DMS153 treated with DMSO at 0.1 percent for 48 hours (cell line): ENCODE data around the gene TPRG1L.
"Not testable (repeated sequence)": the region's sequence is repeated elsewhere in the genome, so short reads cannot be mapped to it uniquely, and the experiment has no call there.

Experiments
- DNase-seq: peaks from one replicate; lab custom pipeline; 2025; ENCODE audit not compliant: unreplicated experiment; lab: John Stamatoyannopoulos, UW

Gene TPRG1L

DNA sequence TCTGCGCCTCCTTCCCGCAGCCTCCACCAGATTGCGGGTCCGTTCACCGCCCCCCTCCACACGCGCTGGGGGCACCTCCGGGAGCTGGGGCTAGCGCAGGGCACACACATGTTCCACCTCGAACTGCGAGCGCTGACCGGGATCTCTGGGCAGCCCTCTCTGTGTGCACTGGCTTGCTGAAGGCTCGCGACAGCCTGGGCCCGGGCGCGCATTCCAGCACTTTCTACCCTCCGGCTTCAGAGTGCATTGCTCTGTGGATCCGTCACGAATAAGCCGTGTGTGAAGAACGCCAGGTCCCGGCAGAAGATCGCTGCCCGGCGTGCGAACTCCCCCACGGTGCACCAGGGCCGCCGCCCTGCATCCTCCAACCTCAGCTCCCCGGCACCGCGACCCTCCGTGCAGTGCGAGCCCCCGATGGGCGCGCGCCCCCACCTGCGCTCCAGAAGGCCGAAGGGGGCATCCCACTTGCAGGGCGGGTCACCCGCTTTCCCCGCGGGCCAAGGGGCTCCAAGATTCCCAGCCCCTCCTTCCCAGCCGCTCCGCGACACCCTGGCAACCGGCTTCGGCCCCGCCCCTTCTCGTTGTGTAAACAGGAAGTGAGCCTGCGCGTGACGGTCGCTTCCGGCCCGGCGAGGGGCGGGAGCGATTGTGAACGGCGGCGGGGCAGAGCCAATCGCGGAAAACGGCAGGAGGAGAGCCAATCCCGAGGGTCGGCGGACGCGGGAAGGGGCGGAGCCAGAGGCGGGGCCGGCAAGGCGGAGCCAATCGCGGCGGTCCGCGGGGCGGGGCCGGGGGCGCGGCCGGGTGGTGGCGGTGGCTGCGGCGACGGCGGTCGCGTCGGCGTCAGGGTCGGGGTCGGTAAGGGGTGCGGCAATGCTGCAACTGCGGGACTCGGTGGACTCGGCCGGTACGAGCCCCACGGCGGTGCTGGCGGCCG lies at the start of gene TPRG1L:
TSS of gene TPRG1L (plus strand) at position 816 of the 937 bp plus-strand sequence. CDS start at position 874, 58 bp downstream.
- peak; percentile 28 for DNase-seq

DNA sequence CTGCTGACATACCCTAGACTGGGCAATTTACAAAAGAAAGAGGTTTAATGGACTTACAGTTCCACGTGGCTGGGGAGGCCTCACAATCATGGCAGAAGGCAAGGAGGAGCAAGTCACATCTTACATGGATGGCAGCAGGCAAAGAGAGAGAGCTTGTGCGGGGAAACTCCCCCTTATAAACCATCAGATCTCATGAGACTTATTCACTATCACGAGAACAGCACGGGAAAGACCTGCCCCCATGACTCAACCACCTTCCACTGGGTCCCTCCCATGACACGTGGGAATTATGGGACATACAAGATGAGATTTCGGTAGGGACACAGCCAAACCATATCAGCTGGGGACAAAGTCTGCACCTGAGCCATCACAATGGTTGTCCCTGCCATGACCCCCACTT lies 49.3 kb upstream of the TPRG1L start:
- not testable (repeated sequence) for DNase-seq

DNA sequence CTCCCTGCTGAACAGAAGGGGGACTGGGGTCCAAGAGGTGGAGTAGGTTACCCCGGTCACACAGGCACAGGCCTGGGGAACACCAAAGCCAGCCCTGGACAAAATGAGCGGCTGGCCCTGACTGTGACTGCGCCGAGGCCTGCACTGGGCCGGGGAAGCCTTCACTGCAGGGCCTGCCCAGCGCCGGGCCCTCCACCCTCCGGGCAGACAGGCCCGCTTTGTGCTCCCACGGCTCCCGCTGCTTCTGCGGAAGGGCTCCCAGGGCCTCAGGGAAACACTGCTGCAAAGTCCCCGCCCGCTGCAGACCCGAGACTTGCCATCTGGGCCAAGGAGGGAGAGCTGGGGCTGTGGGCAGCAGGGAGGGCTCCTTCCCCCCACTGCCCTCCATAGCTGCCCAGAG lies 48.8 kb upstream of the TPRG1L start:
- no peak for DNase-seq

DNA sequence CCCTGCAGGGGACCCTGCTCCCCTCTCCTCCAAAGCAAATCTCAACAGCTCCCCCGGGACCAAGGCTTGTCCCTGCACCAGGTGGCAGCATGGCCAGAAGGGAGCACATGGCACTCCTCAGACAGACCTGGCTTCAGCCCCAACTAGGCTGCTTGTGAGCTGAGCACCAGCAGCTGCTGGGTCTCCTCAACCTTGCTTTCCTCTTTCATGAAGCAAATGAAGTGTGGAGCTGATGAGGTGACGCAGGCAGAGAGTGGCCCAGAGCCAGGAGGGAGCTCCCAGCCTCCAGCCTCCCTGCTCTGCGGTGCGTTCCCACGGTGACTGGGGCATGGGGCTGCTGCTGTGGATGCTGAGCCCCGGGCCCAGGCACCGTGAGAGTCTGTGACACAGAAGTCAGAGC lies 47.5 kb upstream of the TPRG1L start:
- DNase-seq = no peak

- no peak for DNase-seq
Observed at GRCh38 chr1:3577711-3578432, 46.9 kb upstream of the TPRG1L start.

- no peak for DNase-seq
Observed at GRCh38 chr1:3578433-3578805, 46.4 kb upstream of the TPRG1L start.

- no peak for DNase-seq
Observed at GRCh38 chr1:3578906-3579305, 45.9 kb upstream of the TPRG1L start.

DNA sequence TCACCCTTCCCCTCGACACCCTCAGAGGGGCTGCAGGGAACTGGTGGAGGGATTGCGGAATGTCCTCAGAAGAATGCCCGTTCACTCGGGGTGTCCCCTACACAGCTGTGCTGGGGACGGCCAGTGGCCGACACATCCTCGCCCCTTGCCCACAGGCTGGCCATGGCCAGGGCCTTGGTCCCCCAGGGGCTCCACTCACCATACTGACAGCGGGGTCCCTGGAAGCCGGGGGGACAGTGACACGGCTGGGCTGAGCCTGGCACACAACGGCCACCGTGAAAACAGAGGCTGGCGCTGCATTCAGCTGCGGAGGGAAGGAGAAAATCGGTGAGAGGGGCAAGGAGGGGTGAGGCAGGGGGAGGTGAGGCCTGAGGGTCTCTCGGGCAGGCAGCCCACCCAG lies 45.2 kb upstream of the TPRG1L start:
- no peak for DNase-seq

DNA sequence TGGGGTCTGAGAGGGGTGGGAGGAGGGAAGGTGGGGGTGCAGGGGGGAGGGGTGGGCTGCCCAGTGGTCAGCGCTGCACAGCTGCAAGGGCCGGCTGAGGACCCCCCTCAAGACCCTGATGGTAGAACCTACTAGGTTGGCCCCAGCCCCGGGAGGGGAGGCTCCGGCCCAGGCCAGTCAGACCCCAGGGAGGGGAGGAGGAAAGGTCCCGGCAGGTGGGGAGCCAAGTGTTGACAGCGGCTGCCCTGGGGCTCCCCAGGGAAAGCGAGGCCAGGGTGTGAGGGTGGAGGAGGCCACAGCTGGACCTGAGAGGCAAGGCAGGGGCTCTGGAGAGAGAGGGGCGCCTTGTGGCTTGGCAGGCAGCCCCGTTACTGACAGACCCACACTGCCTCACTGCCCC lies 44.6 kb upstream of the TPRG1L start:
- DNase-seq = no peak

DNA sequence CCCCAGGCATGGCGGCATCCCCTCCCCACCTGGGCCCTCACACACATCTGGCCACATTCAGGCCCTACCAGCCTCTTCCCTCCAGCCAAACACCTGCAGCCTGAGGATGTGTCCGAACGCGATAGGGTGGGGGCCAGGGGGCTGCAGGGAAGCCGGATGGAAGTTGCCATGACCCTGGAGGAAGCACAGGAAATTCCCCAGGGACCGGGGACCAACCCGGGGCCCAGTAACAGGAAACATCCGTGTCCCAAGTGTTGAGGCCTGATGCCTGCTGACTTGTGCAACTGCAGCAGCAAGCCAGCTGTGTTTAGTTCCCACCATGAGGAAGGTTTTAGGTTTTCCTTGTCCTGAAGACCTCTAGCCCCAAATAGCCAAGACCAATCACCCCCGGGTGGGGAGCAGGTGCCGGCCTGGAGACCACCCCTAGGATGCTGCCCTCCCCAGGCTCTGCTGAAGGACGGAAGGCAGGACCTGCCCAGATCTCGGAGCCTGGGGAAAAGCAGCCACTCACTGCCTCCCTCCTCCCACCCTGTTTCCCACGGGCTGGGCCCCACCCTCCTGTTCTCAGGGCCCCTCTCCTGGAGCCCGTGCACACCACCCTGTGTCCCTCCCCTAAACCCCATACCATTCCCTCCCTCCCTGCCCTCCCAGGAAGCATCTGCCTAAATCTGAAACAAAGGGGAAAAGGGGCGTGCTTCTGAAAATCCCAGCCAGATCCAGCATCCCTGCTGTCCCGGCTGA lies 43.3 kb upstream of the TPRG1L start:
- DNase-seq = no peak

- not testable (repeated sequence) for DNase-seq
Observed at GRCh38 chr1:3583751-3584150, 41.1 kb upstream of the TPRG1L start.

GRCh38 chr1:3584915-3585314 lies 39.9 kb upstream of the TPRG1L start:
- DNase-seq = no peak

DNA sequence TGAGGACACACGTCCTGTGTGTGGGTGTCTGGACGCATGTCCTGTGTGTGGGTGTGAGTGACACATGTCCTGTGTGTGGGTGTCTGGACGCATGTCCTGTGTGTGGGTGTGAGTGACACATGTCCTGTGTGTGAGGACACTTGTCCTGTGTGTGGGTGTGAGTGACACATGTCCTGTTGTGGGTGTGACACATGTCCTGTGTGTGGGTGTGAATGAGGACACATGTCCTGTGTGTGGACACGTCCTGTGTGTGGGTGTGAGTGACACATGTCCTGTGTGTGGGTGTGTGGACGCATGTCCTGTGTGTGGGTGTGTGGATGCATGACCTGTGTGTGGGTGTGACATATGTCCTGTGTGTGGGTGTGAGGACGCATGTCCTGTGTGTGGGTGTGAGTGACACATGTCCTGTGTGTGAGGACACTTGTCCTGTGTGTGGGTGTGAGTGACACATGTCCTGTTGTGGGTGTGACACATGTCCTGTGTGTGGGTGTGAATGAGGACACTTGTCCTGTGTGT lies 39.4 kb upstream of the TPRG1L start:
- not testable (repeated sequence) for DNase-seq

DNA sequence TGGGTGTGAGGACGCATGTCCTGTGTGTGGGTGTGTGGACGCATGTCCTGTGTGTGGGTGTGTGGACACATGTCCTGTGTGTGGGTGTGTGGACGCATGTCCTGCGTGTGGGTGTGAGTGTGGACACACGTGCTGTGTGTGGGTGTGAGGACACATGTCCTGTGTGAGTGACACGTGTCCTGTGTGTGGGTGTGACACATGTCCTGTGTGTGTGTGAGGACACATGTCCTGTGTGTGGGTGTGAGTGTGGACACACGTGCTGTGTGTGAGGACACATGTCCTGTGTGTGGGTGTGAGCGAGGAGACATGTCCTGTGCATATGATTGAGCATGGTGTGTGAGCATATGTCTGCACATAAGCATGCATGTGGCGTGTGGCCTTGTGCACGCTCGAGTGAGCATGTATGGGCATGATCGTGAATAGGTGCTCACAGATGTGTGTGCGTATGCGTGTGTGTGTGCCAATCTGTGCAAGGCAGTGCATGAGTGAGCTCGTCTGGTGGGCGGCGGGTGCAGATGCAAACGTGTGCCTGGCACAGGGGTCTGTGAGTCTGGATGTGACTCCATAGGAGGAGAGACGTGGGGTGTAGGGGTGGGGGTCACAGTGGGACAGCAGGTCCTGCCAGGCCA lies 38.8 kb upstream of the TPRG1L start:
- DNase-seq = no peak

GRCh38 chr1:3586986-3587759 lies 37.6 kb upstream of the TPRG1L start:
- DNase-seq = no peak

DNA sequence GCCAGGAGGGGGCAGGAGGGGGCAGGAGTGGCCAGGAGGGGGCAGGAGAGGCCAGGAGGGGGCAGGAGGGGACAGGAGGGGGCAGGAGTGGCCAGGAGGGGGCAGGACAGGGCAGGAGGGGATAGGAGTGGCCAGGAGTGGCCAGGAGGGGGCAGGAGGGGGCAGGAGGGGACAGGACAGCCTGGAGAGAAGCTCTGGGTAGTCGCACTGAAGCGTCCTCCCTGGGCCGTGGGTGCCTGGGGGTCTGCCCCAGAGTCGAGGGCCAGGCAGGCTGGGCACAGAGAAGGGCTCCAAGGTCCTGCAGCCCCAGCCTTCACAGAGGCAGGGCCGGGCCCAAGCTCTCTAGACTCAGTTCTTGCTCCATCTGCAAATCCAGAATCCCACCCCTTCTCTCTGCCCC lies 36.4 kb upstream of the TPRG1L start:
- no peak for DNase-seq

DNA sequence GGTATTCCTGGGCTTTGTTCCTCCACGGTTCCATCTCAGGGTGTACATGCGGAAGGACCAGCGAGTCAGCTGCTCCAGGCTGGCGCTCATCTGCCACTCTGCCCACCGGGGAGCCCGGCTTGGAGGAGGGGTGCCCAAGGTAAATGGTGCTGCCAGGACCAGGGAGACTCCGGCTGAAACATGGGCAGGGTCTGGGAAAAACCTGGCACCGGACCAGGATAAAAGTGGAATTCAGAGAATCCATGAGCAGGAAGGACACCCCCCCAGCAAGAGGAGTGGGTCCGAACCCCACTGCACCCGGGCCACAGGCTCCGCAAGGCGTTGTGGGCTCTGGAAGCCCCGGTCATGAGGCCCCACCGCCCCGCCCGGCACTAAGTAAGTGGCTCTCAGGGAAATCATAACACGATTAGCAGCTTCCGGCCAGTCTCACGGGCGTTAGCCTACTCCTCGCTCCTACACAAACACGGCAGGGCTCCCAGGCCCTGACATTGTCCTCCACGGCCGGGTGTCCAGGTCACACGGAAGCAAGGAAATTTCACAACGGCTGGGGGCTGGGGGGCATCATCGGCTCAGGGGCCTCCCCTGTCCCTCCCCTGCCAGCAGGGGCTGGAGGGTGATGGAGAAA lies 34.6 kb upstream of the TPRG1L start:
- no peak for DNase-seq

DNA sequence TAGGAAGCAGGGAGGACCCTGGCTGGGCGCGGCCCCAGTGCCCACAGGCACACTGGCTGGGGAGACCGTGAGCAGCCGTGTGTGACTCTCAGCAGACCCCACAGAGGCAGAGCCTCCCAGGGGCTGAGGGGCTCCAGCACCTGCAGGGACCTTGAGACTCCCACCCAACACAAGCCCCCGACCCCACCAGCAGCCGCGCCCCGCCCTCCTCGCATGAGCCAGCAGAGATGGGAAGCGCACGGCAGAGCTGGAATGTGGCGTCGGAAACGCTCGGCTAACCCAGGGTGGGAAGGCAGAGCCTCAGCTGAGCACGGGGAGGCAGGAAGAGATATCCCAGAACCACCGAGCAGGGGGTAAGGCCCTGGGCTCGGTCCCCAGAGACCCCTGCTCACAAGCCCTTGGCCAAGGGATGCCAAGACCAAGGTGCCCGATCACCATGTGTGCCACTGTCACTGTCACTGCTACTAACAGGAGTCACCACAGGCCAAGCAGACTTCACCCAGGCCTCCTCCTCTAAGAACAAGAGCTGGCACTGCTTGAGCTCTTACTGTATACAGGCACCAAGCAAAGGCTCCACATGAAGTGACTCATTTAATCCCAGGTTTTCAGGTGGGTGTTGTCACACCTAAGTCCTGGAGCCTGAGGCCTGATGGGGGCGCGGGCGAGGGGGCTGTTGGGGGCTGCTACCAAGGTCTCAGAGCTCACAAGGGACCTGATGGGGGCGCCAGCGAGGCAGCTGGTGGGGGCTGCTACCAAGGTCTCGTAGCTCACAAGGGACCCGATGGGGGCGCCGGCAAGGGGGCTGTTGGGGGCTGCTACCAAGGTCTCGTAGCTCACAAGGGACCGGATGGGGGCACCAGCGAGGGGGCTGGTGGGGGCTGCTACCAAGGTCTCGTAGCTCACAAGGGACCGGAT lies 33.6 kb upstream of the TPRG1L start:
- DNase-seq = no peak

- no peak for DNase-seq
Observed at GRCh38 chr1:3593334-3593733, 31.5 kb upstream of the TPRG1L start.
